GM11168 (cell line): ENCODE measurements around the gene SYT3.

Source experiments
- in situ Hi-C: fragments of 300-500 bp; cut with MboI; formaldehyde crosslinking; loops from one replicate; pipeline ENCODE4 v1.12.0; 2022; ENCODE audit warnings: low sequenced_read_pairs; ENCODE audit not compliant: unreplicated experiment

SYT3 gene

DNA sequence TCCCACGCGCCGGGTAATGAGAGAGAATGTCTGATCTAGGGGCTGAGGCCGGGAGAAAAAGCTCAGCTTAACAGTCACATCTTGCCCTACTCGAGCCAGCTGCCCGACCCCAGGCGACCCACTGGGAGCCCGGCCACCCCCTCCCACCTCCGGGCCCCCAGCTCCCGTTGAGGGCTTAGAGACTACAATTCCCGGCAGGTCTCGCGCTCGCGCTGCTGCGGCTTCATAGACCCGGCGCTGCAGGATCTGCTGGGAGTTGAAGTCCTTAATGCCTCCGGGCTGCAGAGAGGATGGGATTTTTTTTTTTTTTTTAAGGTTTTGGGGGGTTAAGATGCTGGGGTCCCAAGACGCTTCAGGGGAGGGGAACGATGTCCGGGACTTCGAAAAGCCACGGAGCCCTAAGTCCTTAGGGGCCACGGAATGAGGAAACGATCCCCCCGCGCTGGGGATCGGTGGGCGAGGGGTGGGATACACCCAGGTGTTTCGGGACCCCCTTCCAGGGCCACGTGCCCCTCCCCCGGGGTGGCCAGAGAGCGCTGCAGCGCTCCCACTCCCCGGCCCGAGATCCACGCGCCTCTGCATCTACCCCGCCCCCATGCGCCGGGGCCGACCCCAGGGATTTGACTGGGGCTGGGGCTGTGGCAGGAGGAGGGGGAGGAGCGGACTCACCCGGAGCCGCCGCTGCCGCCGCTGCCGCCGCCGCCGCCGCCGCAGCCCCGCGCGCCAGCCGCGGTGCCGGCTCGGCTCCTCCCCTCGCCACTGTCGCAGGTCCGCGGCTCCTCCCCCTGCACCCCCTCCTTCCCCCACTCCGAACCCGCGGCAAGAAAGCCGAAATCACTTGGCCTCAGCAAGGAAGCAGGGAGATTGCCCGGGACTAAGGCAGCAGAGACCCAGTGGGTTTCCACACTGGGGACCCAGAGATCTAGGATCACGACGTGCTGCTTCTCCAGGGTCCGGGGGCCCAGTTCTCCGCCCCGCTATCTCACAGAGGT lies at the start of gene SYT3:
Gene SYT3 (minus strand): TSS at position 761 of the 992 bp plus-strand sequence. CDS start 2,470 bp downstream, outside the sequence.
- in situ Hi-C loops = no loop called here

- in situ Hi-C loops = no loop called here
Observed at GRCh38 chr19:50688766-50689165, 49.1 kb upstream of the SYT3 start.

- in situ Hi-C loops = no loop called here
Observed at GRCh38 chr19:50686310-50687032, 46.8 kb upstream of the SYT3 start.

DNA sequence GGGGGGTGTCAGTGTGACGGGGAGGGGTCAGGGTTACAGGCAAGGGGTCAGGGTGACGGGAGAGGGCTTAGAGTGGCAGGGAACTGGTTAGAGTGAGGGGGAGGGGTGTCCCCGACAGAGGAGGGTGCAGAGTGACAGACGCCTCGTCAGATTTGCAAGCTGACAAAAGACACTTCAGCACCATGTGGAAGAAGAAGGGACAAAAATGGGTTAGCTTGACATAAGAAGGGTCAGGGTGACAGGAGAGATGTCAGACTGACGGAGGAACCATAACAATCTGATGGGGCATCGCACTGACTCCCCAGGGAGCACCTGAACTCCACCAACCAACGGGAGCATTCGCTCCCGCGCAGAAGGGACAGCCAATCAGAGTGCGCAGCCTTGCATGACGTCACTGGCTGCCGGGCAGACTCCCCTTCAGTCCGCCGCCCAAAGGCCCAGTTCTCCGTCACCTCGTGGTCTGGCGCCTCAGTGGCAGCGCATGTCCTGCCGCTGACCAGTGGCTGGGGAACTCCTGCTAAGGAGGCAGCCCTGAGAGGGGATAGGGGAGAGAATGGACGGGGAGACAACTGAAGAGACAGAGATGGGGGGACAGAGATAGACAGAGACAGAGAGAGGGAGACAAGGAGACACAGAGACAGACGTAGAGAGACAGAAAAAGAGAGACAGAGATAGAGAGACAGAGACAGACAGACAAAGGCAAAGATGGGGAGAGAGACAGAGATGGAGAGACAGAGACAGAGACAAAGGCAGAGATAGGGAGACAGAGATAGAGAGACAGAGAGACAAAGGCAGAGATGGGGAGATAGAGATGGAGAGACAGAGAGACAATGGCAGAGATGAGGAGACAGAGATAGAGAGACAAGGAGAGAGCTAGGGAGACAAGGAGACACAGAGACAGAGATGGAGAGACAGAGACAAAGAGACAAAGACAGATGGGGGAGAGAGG lies 39.8 kb upstream of the SYT3 start:
- in situ Hi-C loops = no loop called here

DNA sequence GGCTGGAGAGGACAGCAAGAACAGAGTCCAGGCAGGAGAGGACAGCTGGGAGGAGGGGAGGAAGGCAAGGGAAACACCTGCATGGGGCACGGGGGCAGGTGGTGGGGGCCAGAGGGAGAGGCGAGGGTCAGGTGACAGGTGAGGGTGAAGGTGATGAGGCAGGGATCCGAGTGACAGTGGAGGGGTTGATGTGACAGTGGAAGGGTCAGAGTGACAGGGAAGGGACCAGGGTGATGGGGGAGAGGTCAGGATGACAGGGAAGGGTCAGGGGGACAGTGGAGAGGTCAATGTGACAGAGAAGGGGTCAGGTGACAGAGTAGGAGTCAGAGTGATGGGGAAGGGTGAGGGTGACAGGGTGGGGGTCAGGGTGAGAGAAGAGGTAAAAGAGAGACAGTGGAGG lies 38.6 kb upstream of the SYT3 start:
- in situ Hi-C loops = no loop called here

DNA sequence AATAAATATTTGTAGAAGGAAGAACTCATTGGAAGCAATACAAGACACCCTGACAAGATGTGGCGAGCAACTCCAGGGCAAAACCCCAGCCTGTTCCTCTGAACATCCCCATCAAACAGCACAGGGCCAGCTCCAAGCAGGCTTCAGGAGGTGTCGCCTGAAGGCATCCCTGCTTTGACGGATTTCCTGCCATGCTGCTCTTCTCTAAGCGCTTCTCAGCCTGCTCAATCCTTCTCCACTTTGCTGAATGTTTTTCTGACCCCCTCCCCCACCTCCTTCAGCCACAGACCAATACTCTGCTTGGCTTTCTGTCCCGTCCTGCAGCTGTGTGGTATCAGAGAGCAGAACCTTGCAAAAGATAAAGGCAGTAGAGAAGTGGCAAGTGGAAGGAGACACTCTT lies 38.0 kb upstream of the SYT3 start:
- in situ Hi-C loops = no loop called here

DNA sequence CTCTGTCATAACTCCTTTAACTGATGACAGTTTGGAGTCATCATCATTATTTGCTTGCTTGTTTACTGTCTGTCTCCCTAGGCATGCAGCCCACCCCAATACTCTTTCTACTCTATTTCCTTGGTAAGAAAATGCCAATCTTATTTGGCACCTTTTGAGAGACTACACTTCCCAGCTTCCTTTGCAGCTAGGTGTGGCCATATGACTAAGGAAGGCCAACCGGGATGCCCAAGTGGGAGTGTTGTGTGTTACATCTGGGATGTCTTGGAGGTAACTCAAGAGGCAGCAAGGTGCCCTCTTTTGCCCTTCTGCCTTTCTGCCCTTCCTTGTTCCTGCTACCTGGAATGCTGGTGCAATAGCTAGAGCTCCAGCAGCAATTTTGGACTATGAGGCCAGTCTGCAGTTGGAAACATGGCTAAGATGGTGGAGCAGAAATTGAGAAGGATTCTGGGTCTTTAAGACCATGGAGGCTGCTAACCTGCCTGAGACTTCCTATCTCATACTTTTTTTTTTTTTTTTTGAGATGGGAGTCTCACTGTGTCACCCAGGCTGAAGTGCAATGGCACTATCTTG lies 37.0 kb upstream of the SYT3 start:
- in situ Hi-C loops = no loop called here

DNA sequence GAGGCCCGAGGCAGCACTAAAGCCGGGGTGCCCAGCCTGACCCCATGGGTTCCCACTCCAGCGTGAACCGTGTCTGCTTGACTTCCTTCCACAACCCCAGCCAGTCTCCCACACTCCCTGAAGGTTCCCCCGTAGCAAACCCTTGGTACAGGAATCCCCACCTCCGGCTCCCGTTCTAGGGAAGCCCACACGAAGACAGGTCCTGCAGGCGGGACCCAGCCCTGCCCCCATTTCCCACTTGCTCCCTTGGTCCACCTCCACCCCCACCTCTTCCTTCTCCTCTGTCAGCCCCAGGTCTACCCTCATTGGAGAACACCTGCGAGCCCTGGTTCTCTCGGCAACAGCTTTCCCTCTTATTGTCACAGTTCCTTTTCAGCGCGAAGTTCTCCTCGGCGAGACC lies 33.4 kb upstream of the SYT3 start:
- in situ Hi-C loops = no loop called here

DNA sequence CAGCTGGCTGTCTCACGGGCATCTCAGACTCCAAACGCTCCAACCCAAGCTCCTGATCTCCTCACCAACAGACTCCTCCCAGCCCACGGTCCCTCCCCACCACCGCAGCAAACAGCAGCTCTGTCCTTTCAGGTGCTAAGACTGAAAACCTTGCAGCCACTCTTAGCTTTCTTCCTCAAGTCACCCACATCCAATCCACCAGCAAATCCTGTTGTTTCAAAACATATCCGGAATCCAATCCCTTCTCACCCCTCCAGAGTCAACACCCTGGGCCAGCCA lies 30.4 kb upstream of the SYT3 start:
- in situ Hi-C loops = no loop called here

GRCh38 chr19:50669302-50670101 lies 29.8 kb upstream of the SYT3 start:
- in situ Hi-C loops = no loop called here

DNA sequence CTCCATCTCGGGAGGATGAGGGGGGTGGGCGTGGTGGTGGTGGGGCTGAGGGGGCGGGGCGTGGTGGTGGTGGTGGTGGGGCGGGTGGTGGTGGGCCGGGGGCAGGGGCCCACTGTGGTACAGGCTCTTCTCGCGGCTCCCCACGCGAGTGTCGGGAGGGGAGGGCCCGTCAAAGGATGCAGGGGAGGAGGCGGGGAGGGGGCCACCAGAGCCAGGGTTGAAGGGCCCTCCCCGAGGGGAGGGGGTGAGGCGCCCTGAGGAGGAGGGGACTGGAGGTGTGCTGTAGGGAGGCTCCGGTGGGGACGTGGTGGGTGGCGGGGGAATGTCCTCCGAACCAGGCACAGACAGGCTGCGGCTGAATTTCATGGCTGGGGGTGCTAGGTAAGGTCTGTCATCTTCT lies 29.2 kb upstream of the SYT3 start:
- in situ Hi-C loops = no loop called here

- in situ Hi-C loops = no loop called here
Observed at GRCh38 chr19:50668416-50668815, 28.7 kb upstream of the SYT3 start.

GRCh38 chr19:50667759-50668231 lies 28.1 kb upstream of the SYT3 start:
- in situ Hi-C loops = no loop called here

DNA sequence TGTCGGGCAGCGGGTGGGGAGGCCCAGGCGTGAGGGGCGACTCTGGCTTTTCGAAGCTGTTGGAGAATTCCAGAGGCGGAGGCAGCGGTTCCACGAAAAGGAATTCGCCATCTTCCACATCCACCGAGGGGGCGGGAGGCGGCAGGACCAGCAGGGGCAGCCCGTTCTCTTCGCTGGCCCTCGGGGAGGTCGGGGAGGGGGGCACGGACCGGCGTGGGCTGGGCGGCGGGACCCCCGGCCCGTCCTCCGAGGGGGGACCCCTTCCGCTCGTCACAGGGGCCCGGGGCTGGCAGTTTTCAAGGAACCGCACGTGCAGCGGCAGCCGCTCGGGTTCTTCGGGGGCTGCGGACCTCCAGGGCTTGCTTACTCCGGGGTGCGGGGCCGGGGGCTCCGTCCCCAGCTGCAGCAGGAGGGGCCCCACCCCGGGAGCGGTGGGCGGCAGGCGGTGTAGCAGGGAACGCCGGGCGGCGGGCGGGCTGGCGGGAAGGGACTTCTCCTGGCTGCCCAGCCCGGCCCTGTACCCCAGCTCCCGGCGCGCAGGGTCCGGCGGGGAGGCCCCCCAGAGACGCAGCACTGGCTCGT lies 27.6 kb upstream of the SYT3 start:
- in situ Hi-C loops = no loop called here

DNA sequence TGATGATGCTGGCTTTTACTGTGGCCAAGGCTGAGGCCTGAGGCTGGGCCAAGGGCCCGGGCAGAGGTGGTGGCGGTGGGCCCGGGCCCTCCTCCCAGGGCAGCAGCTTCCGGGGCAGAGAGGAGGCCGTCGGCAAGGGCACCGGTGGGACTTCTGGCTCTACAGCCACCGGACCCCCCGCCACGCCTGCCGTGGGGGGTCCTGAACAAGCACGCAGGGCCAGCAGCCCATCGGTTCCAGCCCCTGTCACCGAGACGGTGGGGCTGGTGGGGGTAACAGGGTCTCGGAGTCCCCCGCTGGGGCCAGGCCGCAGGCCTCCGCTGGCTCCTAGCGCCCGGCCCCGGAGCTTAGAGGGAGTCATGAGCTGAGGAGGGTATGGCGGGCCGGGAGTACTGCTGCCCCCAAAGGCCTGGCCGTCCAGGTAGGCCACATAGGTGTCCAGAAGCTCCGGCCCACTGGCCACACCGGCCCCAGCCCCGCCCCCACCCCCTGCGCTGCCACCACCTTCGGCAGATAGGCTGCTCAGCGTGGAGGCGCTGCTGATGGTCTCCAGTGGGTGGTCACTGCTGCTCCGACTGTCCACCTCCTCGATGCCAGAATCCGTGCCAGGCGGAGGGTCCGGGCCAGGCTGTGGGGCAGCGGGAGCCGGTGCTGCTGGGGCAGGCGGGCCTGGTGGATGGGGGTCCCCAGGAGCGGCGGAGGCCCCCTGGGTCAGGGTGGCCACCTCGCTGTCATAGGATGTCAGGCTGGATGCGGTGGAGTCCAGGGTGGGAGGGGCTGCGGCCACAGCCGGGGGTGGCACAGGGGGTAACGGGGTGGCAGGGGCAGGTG lies 26.9 kb upstream of the SYT3 start:
- in situ Hi-C loops = no loop called here

GRCh38 chr19:50664204-50664603 lies 24.5 kb upstream of the SYT3 start:
- in situ Hi-C loops = no loop called here

DNA sequence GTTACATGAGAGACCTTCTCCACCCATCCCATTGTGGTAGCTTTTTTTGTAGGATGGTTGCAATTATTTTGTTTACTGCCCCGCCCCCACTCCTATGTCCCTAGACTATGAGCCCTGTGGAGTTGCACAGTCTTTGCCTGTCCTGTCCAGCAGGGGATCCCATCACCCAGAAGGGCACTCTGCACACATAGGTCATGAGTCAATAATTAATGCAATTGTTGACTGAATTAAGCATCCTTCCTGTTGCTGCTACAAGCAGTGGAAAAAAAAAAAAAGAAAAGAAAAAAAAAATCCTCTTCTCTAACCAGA lies 23.8 kb upstream of the SYT3 start:
- in situ Hi-C loops = no loop called here
